ENCODE measurements around the gene NOS1. TPM values are rescaled to one million over a fixed set of nuclear protein-coding genes. Genes with fewer than 3 reads are reported as not detected.

NOS1 gene
- polyA plus RNA-seq, 1 donor from 2014 or later = not detected

- no peak overlapping the region for H3K27ac ChIP-seq (ENCODE audit: low read length)
- H3K79me2 ChIP-seq (replicated peaks; ENCODE audit: insufficient read depth, low read length) = peaks cover 7% of the 10 kb centered on the region
- peaks cover 8% of the 10 kb centered on the region for H3K36me3 ChIP-seq (ENCODE audit: insufficient read depth, low read length)
- H4K20me1 ChIP-seq (ENCODE audit: insufficient read depth) = no peaks in the 10 kb centered on the region
- H3K27me3 ChIP-seq (ENCODE audit: insufficient read depth, low read depth, low read length) = no peaks in the 10 kb centered on the region
- H3F3A ChIP-seq (ENCODE audit: insufficient read depth, low read length, poor library complexity, severe bottlenecking) = no peaks in the 10 kb centered on the region
- no peak overlapping the region for H3K4me2 ChIP-seq (ENCODE audit: low read length)
- H2AFZ ChIP-seq (ENCODE audit: low read depth, low read length) = no peak overlapping the region
- TF ChIP-seq EP300 (conservative IDR thresholded peaks at IDR 0.05; ENCODE audit: poor library complexity, severe bottlenecking) (no peak), POLR2AphosphoS5 (IDR thresholded peaks at IDR 0.05) (no peak), MXI1 (conservative IDR thresholded peaks at IDR 0.05; ENCODE audit: poor library complexity, severe bottlenecking) (no peak), TAF1 (IDR thresholded peaks at IDR 0.05; ENCODE audit: low read depth) (no peak), RAD21 (conservative IDR thresholded peaks at IDR 0.05) (no peak)
- TF ChIP-seq, protein P1, sequence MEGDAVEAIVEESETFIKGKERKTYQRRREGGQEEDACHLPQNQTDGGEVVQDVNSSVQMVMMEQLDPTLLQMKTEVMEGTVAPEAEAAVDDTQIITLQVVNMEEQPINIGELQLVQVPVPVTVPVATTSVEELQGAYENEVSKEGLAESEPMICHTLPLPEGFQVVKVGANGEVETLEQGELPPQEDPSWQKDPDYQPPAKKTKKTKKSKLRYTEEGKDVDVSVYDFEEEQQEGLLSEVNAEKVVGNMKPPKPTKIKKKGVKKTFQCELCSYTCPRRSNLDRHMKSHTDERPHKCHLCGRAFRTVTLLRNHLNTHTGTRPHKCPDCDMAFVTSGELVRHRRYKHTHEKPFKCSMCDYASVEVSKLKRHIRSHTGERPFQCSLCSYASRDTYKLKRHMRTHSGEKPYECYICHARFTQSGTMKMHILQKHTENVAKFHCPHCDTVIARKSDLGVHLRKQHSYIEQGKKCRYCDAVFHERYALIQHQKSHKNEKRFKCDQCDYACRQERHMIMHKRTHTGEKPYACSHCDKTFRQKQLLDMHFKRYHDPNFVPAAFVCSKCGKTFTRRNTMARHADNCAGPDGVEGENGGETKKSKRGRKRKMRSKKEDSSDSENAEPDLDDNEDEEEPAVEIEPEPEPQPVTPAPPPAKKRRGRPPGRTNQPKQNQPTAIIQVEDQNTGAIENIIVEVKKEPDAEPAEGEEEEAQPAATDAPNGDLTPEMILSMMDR (IDR thresholded peaks at IDR 0.05; ENCODE audit: poor library complexity, severe bottlenecking) = no peak
- TF ChIP-seq, protein P2, sequence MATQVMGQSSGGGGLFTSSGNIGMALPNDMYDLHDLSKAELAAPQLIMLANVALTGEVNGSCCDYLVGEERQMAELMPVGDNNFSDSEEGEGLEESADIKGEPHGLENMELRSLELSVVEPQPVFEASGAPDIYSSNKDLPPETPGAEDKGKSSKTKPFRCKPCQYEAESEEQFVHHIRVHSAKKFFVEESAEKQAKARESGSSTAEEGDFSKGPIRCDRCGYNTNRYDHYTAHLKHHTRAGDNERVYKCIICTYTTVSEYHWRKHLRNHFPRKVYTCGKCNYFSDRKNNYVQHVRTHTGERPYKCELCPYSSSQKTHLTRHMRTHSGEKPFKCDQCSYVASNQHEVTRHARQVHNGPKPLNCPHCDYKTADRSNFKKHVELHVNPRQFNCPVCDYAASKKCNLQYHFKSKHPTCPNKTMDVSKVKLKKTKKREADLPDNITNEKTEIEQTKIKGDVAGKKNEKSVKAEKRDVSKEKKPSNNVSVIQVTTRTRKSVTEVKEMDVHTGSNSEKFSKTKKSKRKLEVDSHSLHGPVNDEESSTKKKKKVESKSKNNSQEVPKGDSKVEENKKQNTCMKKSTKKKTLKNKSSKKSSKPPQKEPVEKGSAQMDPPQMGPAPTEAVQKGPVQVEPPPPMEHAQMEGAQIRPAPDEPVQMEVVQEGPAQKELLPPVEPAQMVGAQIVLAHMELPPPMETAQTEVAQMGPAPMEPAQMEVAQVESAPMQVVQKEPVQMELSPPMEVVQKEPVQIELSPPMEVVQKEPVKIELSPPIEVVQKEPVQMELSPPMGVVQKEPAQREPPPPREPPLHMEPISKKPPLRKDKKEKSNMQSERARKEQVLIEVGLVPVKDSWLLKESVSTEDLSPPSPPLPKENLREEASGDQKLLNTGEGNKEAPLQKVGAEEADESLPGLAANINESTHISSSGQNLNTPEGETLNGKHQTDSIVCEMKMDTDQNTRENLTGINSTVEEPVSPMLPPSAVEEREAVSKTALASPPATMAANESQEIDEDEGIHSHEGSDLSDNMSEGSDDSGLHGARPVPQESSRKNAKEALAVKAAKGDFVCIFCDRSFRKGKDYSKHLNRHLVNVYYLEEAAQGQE (IDR thresholded peaks at IDR 0.05; ENCODE audit: borderline replicate concordance) = no peak
- H3K9me3 ChIP-seq (ENCODE audit: low read length) = no peaks in the 10 kb centered on the region
- H3K9me2 ChIP-seq (ENCODE audit: insufficient read depth, low read length) = no peaks in the 10 kb centered on the region
- no peak overlapping the region for H3K9ac ChIP-seq (ENCODE audit: low read length)
- no peak overlapping the region for H3K4me3 ChIP-seq (ENCODE audit: low read length)
These were observed 196.1 kb downstream of the NOS1 start for GRCh38 chr12:117165342-117165741.

GRCh38 chr12:117162633-117163032 is 198.8 kb downstream of the NOS1 start:
- TF ChIP-seq SMC3 (conservative IDR thresholded peaks at IDR 0.05; ENCODE audit: poor library complexity) (no peak), EZH2 (IDR thresholded peaks at IDR 0.05; ENCODE audit: borderline replicate concordance, insufficient read depth, low read length, poor library complexity, severe bottlenecking) (no peak), RAD21 (conservative IDR thresholded peaks at IDR 0.05) (no peak), EP300 (conservative IDR thresholded peaks at IDR 0.05; ENCODE audit: poor library complexity, severe bottlenecking) (no peak), MXI1 (conservative IDR thresholded peaks at IDR 0.05; ENCODE audit: poor library complexity, severe bottlenecking) (no peak), TAF1 (IDR thresholded peaks at IDR 0.05; ENCODE audit: low read depth) (no peak), POLR2AphosphoS5 (IDR thresholded peaks at IDR 0.05) (no peak)
- TF ChIP-seq, protein P1 (IDR thresholded peaks at IDR 0.05; ENCODE audit: poor library complexity, severe bottlenecking) = no peak
- TF ChIP-seq, protein P2 (IDR thresholded peaks at IDR 0.05; ENCODE audit: borderline replicate concordance) = no peak
- no peaks in the 10 kb centered on the region for H3F3A ChIP-seq (ENCODE audit: insufficient read depth, low read length, poor library complexity, severe bottlenecking)
- no peak overlapping the region for H2AFZ ChIP-seq (ENCODE audit: low read depth, low read length)
- no peak overlapping the region for H3K4me3 ChIP-seq (ENCODE audit: low read length)
- no peak overlapping the region for H3K27ac ChIP-seq (ENCODE audit: low read length)
- H3K9me3 ChIP-seq (ENCODE audit: low read length) = no peaks in the 10 kb centered on the region
- no peaks in the 10 kb centered on the region for H3K27me3 ChIP-seq (ENCODE audit: insufficient read depth, low read depth, low read length)
- H4K20me1 ChIP-seq (ENCODE audit: insufficient read depth) = no peaks in the 10 kb centered on the region
- no peaks in the 10 kb centered on the region for H3K79me2 ChIP-seq (replicated peaks; ENCODE audit: insufficient read depth, low read length)
- no peak overlapping the region for H3K9ac ChIP-seq (ENCODE audit: low read length)
- H3K4me2 ChIP-seq (ENCODE audit: low read length) = no peak overlapping the region
- peaks cover 16% of the 10 kb centered on the region for H3K36me3 ChIP-seq (ENCODE audit: insufficient read depth, low read length)
- H3K9me2 ChIP-seq (ENCODE audit: insufficient read depth, low read length) = no peaks in the 10 kb centered on the region
